Neutrophil (primary cell): Measurements from ENCODE around the gene EGLN3.

ENCODE experiments used
- H3K27ac ChIP-seq: fragments of 200-600 bp; sonication (generic); 2 replicates; pipeline ENCODE4 v1.5.1; 2016; ENCODE audit warnings: mild to moderate bottlenecking, moderate library complexity
- H3K27me3 ChIP-seq: fragments of 200-600 bp; sonication (generic); 2 replicates; pipeline ENCODE4 v1.6.0; 2016; ENCODE audit warnings: mild to moderate bottlenecking
- H3K36me3 ChIP-seq: fragments of 200-600 bp; sonication (generic); 2 replicates; pipeline ENCODE4 v1.5.1; 2017
- H3K4me1 ChIP-seq, 2 experiments: fragments of 200-600 bp in 1 of 2; sonication (generic) in 1 of 2; 1 replicate in 1 of 2; 2 replicates in 1 of 2; pipeline versions ENCODE4 v1.5.1 to v1.6.1; 2013 to 2016; ENCODE audit warnings: low read depth in 1 of 2, low read length in 1 of 2, mild to moderate bottlenecking in 1 of 2, moderate library complexity in 1 of 2; ENCODE audit not compliant: control insufficient read depth in 1 of 2, insufficient read depth in 1 of 2
- H3K4me3 ChIP-seq, 2 experiments: fragments of 200-600 bp in 1 of 2; sonication (generic) in 1 of 2; 1 replicate in 1 of 2; 2 replicates in 1 of 2; pipeline ENCODE4 v1.5.1; 2013 to 2016; ENCODE audit warnings: low read depth in 1 of 2, low read length in 1 of 2, mild to moderate bottlenecking in 1 of 2, moderate library complexity in 1 of 2
- H3K9me3 ChIP-seq: fragments of 200-600 bp; sonication (generic); 2 replicates; pipeline ENCODE4 v1.5.1; 2016
- TF ChIP-seq, protein P1 (sequence below): fragments of 200-600 bp; sonication (generic); IDR thresholded peaks from 2 replicates; pipeline ENCODE4 v1.5.1; 2016; ENCODE audit warnings: antibody characterized with exemption

The EGLN3 gene

DNA sequence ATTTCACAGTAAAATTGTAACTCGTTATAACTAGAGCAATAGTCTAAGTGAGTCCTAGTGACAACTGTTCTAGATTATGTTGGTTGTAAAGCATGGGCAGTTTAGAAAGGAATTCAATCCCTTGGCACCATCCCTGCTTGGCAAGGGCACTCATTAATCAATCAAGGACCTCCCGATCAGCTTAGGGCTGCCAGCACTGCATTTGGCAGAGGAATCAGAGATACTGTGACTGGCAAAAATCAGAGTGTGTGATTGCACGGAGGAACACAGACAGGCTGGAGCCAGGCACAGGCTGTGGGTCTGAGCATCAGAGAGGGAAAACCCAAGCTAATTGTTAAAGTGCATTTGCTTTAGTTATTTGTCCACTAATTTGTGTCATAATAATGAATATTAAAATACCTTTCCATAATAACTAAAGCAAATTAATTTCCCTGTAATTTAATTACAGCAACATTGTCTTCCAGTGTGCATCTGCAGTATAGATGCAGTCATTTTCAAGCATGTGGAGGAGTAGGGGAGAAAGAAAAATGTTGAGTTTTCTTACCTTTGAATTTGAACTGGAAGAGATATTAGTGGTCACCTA lies 3.2 kb upstream of the EGLN3 start:
- H3K4me1 ChIP-seq, result peaks cover 8% of the 10 kb centered on the region in 2 experiments
- no peak overlapping the region for H3K4me3 ChIP-seq
- TF ChIP-seq, protein P1, sequence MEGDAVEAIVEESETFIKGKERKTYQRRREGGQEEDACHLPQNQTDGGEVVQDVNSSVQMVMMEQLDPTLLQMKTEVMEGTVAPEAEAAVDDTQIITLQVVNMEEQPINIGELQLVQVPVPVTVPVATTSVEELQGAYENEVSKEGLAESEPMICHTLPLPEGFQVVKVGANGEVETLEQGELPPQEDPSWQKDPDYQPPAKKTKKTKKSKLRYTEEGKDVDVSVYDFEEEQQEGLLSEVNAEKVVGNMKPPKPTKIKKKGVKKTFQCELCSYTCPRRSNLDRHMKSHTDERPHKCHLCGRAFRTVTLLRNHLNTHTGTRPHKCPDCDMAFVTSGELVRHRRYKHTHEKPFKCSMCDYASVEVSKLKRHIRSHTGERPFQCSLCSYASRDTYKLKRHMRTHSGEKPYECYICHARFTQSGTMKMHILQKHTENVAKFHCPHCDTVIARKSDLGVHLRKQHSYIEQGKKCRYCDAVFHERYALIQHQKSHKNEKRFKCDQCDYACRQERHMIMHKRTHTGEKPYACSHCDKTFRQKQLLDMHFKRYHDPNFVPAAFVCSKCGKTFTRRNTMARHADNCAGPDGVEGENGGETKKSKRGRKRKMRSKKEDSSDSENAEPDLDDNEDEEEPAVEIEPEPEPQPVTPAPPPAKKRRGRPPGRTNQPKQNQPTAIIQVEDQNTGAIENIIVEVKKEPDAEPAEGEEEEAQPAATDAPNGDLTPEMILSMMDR, result no peak
- no peak overlapping the region for H3K27ac ChIP-seq
- H3K27me3 ChIP-seq, result peaks cover 68% of the 10 kb centered on the region
- H3K36me3 ChIP-seq, result no peaks in the 10 kb centered on the region
- no peaks in the 10 kb centered on the region for H3K9me3 ChIP-seq

DNA sequence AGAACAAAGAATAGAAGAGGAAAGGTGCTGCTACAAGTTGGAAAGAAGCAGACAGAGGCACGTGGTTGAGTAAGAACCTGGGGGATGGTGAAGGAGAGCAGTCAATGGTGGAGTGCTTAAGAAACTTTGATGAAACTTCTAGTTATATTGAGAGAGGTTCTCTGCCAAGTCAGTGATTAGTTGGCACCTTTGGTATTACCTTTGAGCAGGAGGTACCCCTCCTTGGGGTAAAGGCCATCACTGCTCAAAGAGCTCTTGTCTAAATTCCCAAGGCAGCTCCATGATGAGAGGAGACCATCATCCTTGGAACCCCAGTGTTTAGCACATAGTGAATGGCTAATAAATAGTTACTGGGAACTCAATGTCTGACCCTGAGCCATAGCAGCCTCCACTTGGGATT lies 1.7 kb upstream of the EGLN3 start:
- Histone ChIP-seq H3K4me3 (no peak overlapping the region), H3K4me1 (peaks cover 8% of the 10 kb centered on the region in 2 experiments), H3K27ac (no peak overlapping the region), H3K27me3 (peaks cover 74% of the 10 kb centered on the region), H3K9me3 (no peaks in the 10 kb centered on the region), H3K36me3 (no peaks in the 10 kb centered on the region)
- TF ChIP-seq, protein P1, result no peak

- TF ChIP-seq, protein P1, result no peak
- Histone ChIP-seq H3K4me1 (peaks cover 8% of the 10 kb centered on the region in 2 experiments), H3K27ac (no peak overlapping the region), H3K4me3 (peak overlapping the region in 1 of 2 experiments; percentile 28), H3K36me3 (no peaks in the 10 kb centered on the region), H3K27me3 (peaks cover 86% of the 10 kb centered on the region), H3K9me3 (no peaks in the 10 kb centered on the region)
Observed at GRCh38 chr14:33951183-33951840, 438 bp upstream of the EGLN3 start.

- Histone ChIP-seq H3K9me3 (no peaks in the 10 kb centered on the region), H3K4me1 (peaks cover 8% of the 10 kb centered on the region in 2 experiments)
Observed at GRCh38 chr14:33949411-33949893, 1.4 kb downstream of the EGLN3 start.

GRCh38 chr14:33948869-33949408 lies 1.9 kb downstream of the EGLN3 start:
- Histone ChIP-seq H3K9me3 (no peaks in the 10 kb centered on the region), H3K27me3 (peaks cover 90% of the 10 kb centered on the region), H3K36me3 (no peaks in the 10 kb centered on the region), H3K4me1 (peaks cover 8% of the 10 kb centered on the region in 2 experiments), H3K27ac (no peak overlapping the region), H3K4me3 (no peak overlapping the region)
- TF ChIP-seq, protein P1, result no peak

More at GRCh38 chr14:33949411-33949893, 1.4 kb downstream of the EGLN3 start:
- TF ChIP-seq, protein P1, result no peak
- no peak overlapping the region for H3K27ac ChIP-seq
- H3K4me3 ChIP-seq, result no peak overlapping the region
- H3K27me3 ChIP-seq, result peaks cover 95% of the 10 kb centered on the region
- H3K36me3 ChIP-seq, result no peaks in the 10 kb centered on the region
